Cardiac fibroblast (primary cell): ENCODE measurements around the gene TRAPPC11.

Source experiments
- DNase-seq, 2 donors: peaks; one replicate each; pipeline versions ENCODE4 v3.0.0 to v3.0.0-alpha.2; 2010; ENCODE audit warnings: low read depth in 2 of 2
- H3K4me3 ChIP-seq, 2 donors: replicated peaks in 1 of 2; 1 replicate in 1 of 2; 2 replicates in 1 of 2; pipeline ENCODE4 v1.5.1; 2011; ENCODE audit warnings: low read depth in 2 of 2, low read length in 2 of 2, mild to moderate bottlenecking in 2 of 2, moderate library complexity in 1 of 2
- TF ChIP-seq, protein P1 (sequence below): IDR thresholded peaks from one replicate; pipeline ENCODE4 v1.5.1; 2011; ENCODE audit warnings: low read depth, mild to moderate bottlenecking, low read length, inconsistent platforms

The TRAPPC11 gene

GRCh38 chr4:183636923-183637322 lies 22.2 kb upstream of the TRAPPC11 start:
- TF ChIP-seq, protein P1, sequence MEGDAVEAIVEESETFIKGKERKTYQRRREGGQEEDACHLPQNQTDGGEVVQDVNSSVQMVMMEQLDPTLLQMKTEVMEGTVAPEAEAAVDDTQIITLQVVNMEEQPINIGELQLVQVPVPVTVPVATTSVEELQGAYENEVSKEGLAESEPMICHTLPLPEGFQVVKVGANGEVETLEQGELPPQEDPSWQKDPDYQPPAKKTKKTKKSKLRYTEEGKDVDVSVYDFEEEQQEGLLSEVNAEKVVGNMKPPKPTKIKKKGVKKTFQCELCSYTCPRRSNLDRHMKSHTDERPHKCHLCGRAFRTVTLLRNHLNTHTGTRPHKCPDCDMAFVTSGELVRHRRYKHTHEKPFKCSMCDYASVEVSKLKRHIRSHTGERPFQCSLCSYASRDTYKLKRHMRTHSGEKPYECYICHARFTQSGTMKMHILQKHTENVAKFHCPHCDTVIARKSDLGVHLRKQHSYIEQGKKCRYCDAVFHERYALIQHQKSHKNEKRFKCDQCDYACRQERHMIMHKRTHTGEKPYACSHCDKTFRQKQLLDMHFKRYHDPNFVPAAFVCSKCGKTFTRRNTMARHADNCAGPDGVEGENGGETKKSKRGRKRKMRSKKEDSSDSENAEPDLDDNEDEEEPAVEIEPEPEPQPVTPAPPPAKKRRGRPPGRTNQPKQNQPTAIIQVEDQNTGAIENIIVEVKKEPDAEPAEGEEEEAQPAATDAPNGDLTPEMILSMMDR, result no peak
- no peak overlapping the region for H3K4me3 ChIP-seq
- DNase-seq, result peak in 1 of 2 donors; percentile 43

- DNase-seq, result no peak
- H3K4me3 ChIP-seq, result no peak overlapping the region
- TF ChIP-seq, protein P1, result no peak
These were observed 21.6 kb upstream of the TRAPPC11 start for GRCh38 chr4:183637461-183637860.

GRCh38 chr4:183638436-183638835 lies 20.7 kb upstream of the TRAPPC11 start:
- no peak for DNase-seq

GRCh38 chr4:183639291-183639690 lies 19.8 kb upstream of the TRAPPC11 start:
- DNase-seq, result no peak

More at GRCh38 chr4:183638436-183638835, 20.7 kb upstream of the TRAPPC11 start:
- TF ChIP-seq, protein P1, result no peak
- H3K4me3 ChIP-seq, result no peak overlapping the region

DNA sequence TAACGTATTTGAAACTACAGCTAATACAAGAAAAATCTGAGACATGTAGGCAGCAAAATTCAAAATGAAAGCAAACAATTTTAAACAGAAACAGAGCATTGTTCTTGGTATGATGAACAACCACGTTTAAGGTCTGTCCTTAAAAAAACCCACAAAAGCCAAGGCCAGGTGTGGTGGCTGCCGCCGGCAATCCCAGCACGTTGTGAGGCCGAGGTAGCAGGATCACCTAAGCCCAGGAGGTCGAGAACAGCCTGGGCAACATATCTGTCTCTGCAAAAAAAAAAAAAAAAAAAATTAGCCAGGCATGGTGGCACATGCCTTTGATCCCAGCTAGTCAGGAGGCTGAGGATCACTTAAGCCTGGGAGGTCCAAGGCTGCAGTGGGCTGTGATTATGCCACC lies 13.8 kb upstream of the TRAPPC11 start:
- DNase-seq, result no peak
- TF ChIP-seq, protein P1, result no peak
- H3K4me3 ChIP-seq, result no peak overlapping the region

More at GRCh38 chr4:183639291-183639690, 19.8 kb upstream of the TRAPPC11 start:
- TF ChIP-seq, protein P1, result no peak
- no peak overlapping the region for H3K4me3 ChIP-seq

DNA sequence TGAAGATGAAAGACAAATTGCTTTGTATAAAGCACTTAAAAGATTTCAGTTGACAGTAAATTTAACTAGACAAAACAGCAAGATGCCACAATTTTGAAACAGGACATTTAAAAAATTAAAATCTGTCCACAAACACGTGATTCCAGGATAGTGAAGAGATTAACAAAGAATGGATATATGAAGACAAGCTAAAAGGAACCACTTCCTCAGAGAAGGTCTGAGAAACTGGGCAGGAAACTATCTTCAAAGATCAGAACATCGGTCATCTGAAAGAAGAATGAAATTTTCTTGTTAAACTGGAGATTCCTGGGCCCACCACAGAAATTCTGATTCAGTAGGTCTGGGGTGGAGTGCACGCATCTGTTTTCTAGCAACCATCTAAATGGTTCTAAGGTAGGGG lies 1.5 kb upstream of the TRAPPC11 start:
- TF ChIP-seq, protein P1, result no peak
- H3K4me3 ChIP-seq, result peak overlapping the region in 1 of 2 donors; percentile 61

GRCh38 chr4:183658362-183659028 lies 598 bp upstream of the TRAPPC11 start:
- TF ChIP-seq, protein P1, result no peak
- DNase-seq, result peak; percentile 22 to 26
- H3K4me3 ChIP-seq, result peak overlapping the region; percentile 55 to 61

More for the DNA sequence above, 1.5 kb upstream of the TRAPPC11 start:
- peak in 1 of 2 donors; percentile 24 for DNase-seq
